ENCODE results near the gene KRTAP17-1. TPM values are rescaled to one million over a fixed set of nuclear protein-coding genes. Genes with fewer than 3 reads are reported as not detected.

KRTAP17-1 gene
- not detected in 2 replicates for total RNA-seq

DNA sequence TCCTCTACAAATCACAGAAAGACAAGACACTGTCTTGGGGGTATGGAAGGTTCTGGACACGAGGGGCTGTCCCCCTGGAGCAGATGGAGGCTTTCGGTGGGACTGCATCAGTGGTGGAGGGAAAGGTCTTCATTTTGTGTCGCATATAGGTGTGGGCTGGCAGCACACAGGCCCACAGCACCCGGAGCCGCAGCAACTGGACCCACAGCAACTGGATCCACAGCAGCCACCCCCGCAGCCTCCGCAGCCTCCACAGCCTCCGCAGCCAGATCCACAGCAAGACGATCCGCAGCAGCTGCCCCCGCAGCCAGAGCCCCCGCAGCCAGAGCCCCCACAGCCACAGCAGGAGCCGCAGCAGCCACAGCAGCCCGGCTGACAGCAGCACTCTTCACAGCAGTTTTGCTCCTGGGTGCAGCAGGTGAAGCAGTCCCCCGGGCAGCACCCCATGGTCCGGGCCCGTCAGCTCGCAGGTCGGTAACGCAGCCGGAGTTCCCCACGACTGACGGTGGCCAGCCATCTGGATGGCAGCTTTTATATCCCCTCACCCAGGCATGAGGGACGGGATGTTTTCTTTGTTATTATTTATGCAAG lies at the start of gene KRTAP17-1:
TSS of gene KRTAP17-1 (minus strand) at position 507 of the 591 bp plus-strand sequence. CDS start at position 447, 60 bp downstream.

GRCh38 chr17:41350381-41350878 lies 34.9 kb upstream of the KRTAP17-1 start, which contains the start of gene KRT33A:
KRT33A (minus strand) TSS chr17:41350828; CDS start chr17:41350767, 61 bp downstream.

DNA sequence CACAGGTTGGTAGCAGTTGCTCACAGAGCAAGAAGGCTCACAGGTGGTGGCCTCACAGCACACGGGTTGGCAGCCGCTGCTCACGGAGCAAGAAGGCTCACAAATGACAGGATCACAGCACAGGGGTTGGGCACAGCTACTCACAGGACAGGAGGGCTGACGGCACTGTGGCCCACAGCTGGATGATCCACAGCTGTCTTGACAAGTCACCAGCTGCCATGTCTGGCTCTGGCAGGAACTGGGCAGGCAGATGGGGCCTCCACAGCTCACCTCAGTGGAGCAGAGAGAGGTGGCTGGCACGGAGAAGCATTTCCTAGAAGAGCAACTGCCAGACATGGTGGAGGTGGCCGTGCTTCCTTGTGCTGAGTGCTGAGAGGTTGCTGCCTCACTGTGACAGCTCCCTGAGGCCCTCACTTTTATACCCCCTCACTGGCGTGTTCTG lies 6.6 kb downstream of the KRTAP17-1 start, which contains the start of gene KRTAP16-1:
TSS of gene KRTAP16-1 (minus strand) at position 392 of the 442 bp plus-strand sequence. CDS start at position 336, 56 bp downstream.

GRCh38 chr17:41301916-41302901 lies 13.3 kb downstream of the KRTAP17-1 start, which contains the start of gene KRTAP29-1:
KRTAP29-1 (minus strand) TSS chr17:41302851; CDS start chr17:41302851, 0 bp downstream.

GRCh38 chr17:41275648-41276190 lies 39.8 kb downstream of the KRTAP17-1 start, which contains the start of gene KRTAP9-7:
KRTAP9-7 (plus strand) TSS chr17:41275698; CDS start chr17:41275698, 0 bp downstream.

GRCh38 chr17:41265078-41265477 lies 50.4 kb downstream of the KRTAP17-1 start, which contains the start of gene KRTAP9-6:
KRTAP9-6 (plus strand) TSS chr17:41265378; CDS start chr17:41265378, 0 bp downstream.

Small RNA genes within 50 kb of the gene (small RNA-seq; reads per million reads assigned to genes)
- not detected for gene KRTAP9-10P

Other genes starting within 250 kb of the KRTAP17-1 start
- gene KRTAP2-4, start 249.8 kb downstream of the KRTAP17-1 start, total RNA-seq = not detected in 2 replicates
- gene KRTAP4-7, start 231.6 kb downstream of the KRTAP17-1 start, total RNA-seq = not detected in 2 replicates
- not detected in 2 replicates for gene KRTAP4-8, start 217.6 kb downstream of the KRTAP17-1 start, total RNA-seq
- not detected in 2 replicates for gene KRTAP4-16, start 213.5 kb downstream of the KRTAP17-1 start, total RNA-seq
- not detected in 2 replicates for gene KRTAP4-9, start 210.3 kb downstream of the KRTAP17-1 start, total RNA-seq
- not detected in 2 replicates for gene KRTAP4-11, start 197.3 kb downstream of the KRTAP17-1 start, total RNA-seq
- not detected in 2 replicates for gene KRTAP4-12, start 191.5 kb downstream of the KRTAP17-1 start, total RNA-seq
- not detected in 2 replicates for gene KRTAP4-6, start 175.2 kb downstream of the KRTAP17-1 start, total RNA-seq
- not detected in 2 replicates for gene KRTAP4-5, start 165.9 kb downstream of the KRTAP17-1 start, total RNA-seq
- gene KRTAP4-4, start 155.0 kb downstream of the KRTAP17-1 start, total RNA-seq = not detected in 2 replicates
- not detected in 2 replicates for gene KRTAP4-3, start 147.5 kb downstream of the KRTAP17-1 start, total RNA-seq
- not detected in 2 replicates for gene KRTAP4-2, start 137.5 kb downstream of the KRTAP17-1 start, total RNA-seq
- gene KRTAP4-1, start 130.8 kb downstream of the KRTAP17-1 start, total RNA-seq = not detected in 2 replicates
- not detected in 2 replicates for gene KRTAP9-1, start 125.8 kb downstream of the KRTAP17-1 start, total RNA-seq
- not detected in 2 replicates for gene KRTAP9-2, start 89.1 kb downstream of the KRTAP17-1 start, total RNA-seq
- not detected in 2 replicates for gene KRTAP9-3, start 83.3 kb downstream of the KRTAP17-1 start, total RNA-seq
- gene KRTAP9-8, start 77.7 kb downstream of the KRTAP17-1 start, total RNA-seq = not detected in 2 replicates
- gene KRTAP9-4, start 66.0 kb downstream of the KRTAP17-1 start, total RNA-seq = not detected in 2 replicates
- not detected in 2 replicates for gene KRTAP9-9, start 60.3 kb downstream of the KRTAP17-1 start, total RNA-seq
- not detected in 2 replicates for gene KRTAP9-6, start 50.3 kb downstream of the KRTAP17-1 start, total RNA-seq
- not detected in 2 replicates for gene KRTAP9-7, start 40.0 kb downstream of the KRTAP17-1 start, total RNA-seq
- not detected in 2 replicates for gene KRTAP29-1, start 12.9 kb downstream of the KRTAP17-1 start, total RNA-seq
- gene KRTAP16-1, start 6.4 kb downstream of the KRTAP17-1 start, total RNA-seq = not detected in 2 replicates
- not detected in 2 replicates for gene KRT33A, start 35.1 kb upstream of the KRTAP17-1 start, total RNA-seq
- 0.33 TPM in 1 of 2 replicates, not detected in the other for gene KRT33B, start 54.1 kb upstream of the KRTAP17-1 start, total RNA-seq
- gene KRT34, start 66.6 kb upstream of the KRTAP17-1 start, total RNA-seq = 0.39 and 9.7 TPM in 2 replicates
- gene KRT31, start 81.9 kb upstream of the KRTAP17-1 start, total RNA-seq = not detected in 2 replicates
- not detected in 2 replicates for gene KRT37, start 108.9 kb upstream of the KRTAP17-1 start, total RNA-seq
- gene KRT38, start 125.3 kb upstream of the KRTAP17-1 start, total RNA-seq = not detected in 2 replicates
- not detected in 2 replicates for gene KRT32, start 151.7 kb upstream of the KRTAP17-1 start, total RNA-seq
- not detected in 2 replicates for gene KRT35, start 165.4 kb upstream of the KRTAP17-1 start, total RNA-seq
- not detected in 2 replicates for gene KRT36, start 174.2 kb upstream of the KRTAP17-1 start, total RNA-seq
- under 0.01 and 2.5 TPM in 2 replicates for gene KRT13, start 189.9 kb upstream of the KRTAP17-1 start, total RNA-seq
- 1.7 and 5.1 TPM in 2 replicates for gene KRT15, start 203.2 kb upstream of the KRTAP17-1 start, total RNA-seq
- 6,370 and 8,085 TPM in 2 replicates for gene KRT19, start 212.6 kb upstream of the KRTAP17-1 start, total RNA-seq